HepG2 (cell line): ENCODE results near the gene SCRT2. TPM values are rescaled to one million over a fixed set of nuclear protein-coding genes. Genes with fewer than 3 reads are reported as not detected.
A peak's percentile ranks its signal among the peaks of the same experiment; 100 is the strongest.

Source experiments
- BRF2 ChIP-seq: sonication (generic); formaldehyde crosslinking; IDR thresholded peaks from 2 replicates; pipeline ENCODE4 v1.8.1; 2022; ENCODE audit warnings: mild to moderate bottlenecking, missing genetic modification reagents
- CBFB ChIP-seq: sonication (generic); formaldehyde crosslinking; IDR thresholded peaks from 2 replicates; pipeline ENCODE4 v1.4.0; 2020; ENCODE audit warnings: missing genetic modification reagents
- DR1 ChIP-seq: sonication (generic); formaldehyde crosslinking; IDR thresholded peaks from 2 replicates; pipeline ENCODE4 v1.8.0; 2021; ENCODE audit warnings: mild to moderate bottlenecking, missing genetic modification reagents, inconsistent platforms
- FOXA3 ChIP-seq: IDR thresholded peaks from 2 replicates; pipeline ENCODE4 v1.6.1; 2016; ENCODE audit warnings: missing genetic modification reagents, missing compliant biosample characterization
- KDM5B ChIP-seq: sonication (generic); formaldehyde crosslinking; IDR thresholded peaks from 2 replicates; pipeline ENCODE4 v1.4.0; 2020; ENCODE audit warnings: missing genetic modification reagents, mild to moderate bottlenecking, borderline replicate concordance
- MEIS1 ChIP-seq: sonication (generic); formaldehyde crosslinking; IDR thresholded peaks from 2 replicates; pipeline ENCODE4 v1.9.0; 2021; ENCODE audit warnings: mild to moderate bottlenecking, missing genetic modification reagents, moderate library complexity, borderline replicate concordance
- PHB2 ChIP-seq: fragments of 450-650 bp; IDR thresholded peaks from 2 replicates; pipeline ENCODE4 v1.6.1; 2018; ENCODE audit not compliant: partially characterized antibody
- PHF21A ChIP-seq: sonication (generic); formaldehyde crosslinking; IDR thresholded peaks from 2 replicates; pipeline ENCODE4 v1.5.0; 2020; ENCODE audit warnings: mild to moderate bottlenecking, missing genetic modification reagents
- RBAK ChIP-seq: sonication (generic); formaldehyde crosslinking; IDR thresholded peaks from 2 replicates; pipeline ENCODE4 v1.5.1; 2020; ENCODE audit warnings: mild to moderate bottlenecking, missing genetic modification reagents
- SMARCC2 ChIP-seq: fragments of 450-650 bp; IDR thresholded peaks from 2 replicates; pipeline ENCODE4 v1.6.1; 2017; ENCODE audit warnings: antibody characterized with exemption, mild to moderate bottlenecking
- SNAPC4 ChIP-seq: sonication (generic); formaldehyde crosslinking; IDR thresholded peaks from 2 replicates; pipeline ENCODE4 v1.4.0; 2020; ENCODE audit warnings: mild to moderate bottlenecking, missing genetic modification reagents
- TEAD2 ChIP-seq: sonication (generic); formaldehyde crosslinking; IDR thresholded peaks from 2 replicates; pipeline ENCODE4 v1.9.0; 2021; ENCODE audit warnings: missing genetic modification reagents
- XRCC5 ChIP-seq: fragments of 200-400 bp; formaldehyde crosslinking; optimal IDR thresholded peaks from 2 replicates; pipeline ENCODE3; 2017; ENCODE audit warnings: mild to moderate bottlenecking, low read length
- ZFP91 ChIP-seq: sonication (generic); formaldehyde crosslinking; IDR thresholded peaks from 2 replicates; pipeline ENCODE4 v1.9.0; 2022; ENCODE audit warnings: missing genetic modification reagents, mild to moderate bottlenecking, borderline replicate concordance
- ZNF17 ChIP-seq: sonication (generic); formaldehyde crosslinking; IDR thresholded peaks from 2 replicates; pipeline ENCODE4 v1.5.0; 2020; ENCODE audit warnings: mild to moderate bottlenecking, missing genetic modification reagents
- ZNF274 ChIP-seq: sonication (generic); formaldehyde crosslinking; IDR thresholded peaks from 2 replicates; pipeline ENCODE4 v1.5.1; 2020; ENCODE audit warnings: mild to moderate bottlenecking, missing genetic modification reagents
- ZNF546 ChIP-seq: sonication (generic); formaldehyde crosslinking; conservative IDR thresholded peaks from 2 replicates; pipeline ENCODE4 v1.8.1; 2023; ENCODE audit warnings: mild to moderate bottlenecking, missing genetic modification reagents
- ZNF607 ChIP-seq: sonication (generic); formaldehyde crosslinking; IDR thresholded peaks from 2 replicates; pipeline ENCODE4 v1.5.1; 2020; ENCODE audit warnings: missing genetic modification reagents, mild to moderate bottlenecking, borderline replicate concordance
- ZNF660 ChIP-seq: sonication (generic); formaldehyde crosslinking; IDR thresholded peaks from 2 replicates; pipeline ENCODE4 v1.5.1; 2020; ENCODE audit warnings: mild to moderate bottlenecking, low read depth, missing genetic modification reagents, borderline replicate concordance
- ZNF691 ChIP-seq: sonication (generic); formaldehyde crosslinking; IDR thresholded peaks from 2 replicates; pipeline ENCODE4 v1.4.0; 2020; ENCODE audit warnings: missing genetic modification reagents, low read depth, mild to moderate bottlenecking, borderline replicate concordance
- ZNF768 ChIP-seq: sonication (generic); formaldehyde crosslinking; IDR thresholded peaks from 2 replicates; pipeline ENCODE4 v1.4.0; 2020; ENCODE audit warnings: missing genetic modification reagents
- polyA plus RNA-seq, 8 experiments: library from polyadenylated mRNA; depleted of rRNA in 3 of 8; stranded (reverse) in 7 of 8; unstranded in 1 of 8; fragments of >200 nt; fragmentation: Illumina TruSeq in 4 of 8; extraction: Trizol in 4 of 8; gene quantifications; 2 replicates each; pipeline versions ENCODE4 v1.2.1 to v1.2.3, GENCODE V29; 2011 to 2016; ENCODE audit warnings: low read depth in 4 of 8, missing spikeins in 1 of 8, mixed read lengths in 1 of 8; ENCODE audit not compliant: insufficient read depth in 1 of 8
- total RNA-seq, 5 experiments: library from RNA; depleted of rRNA; stranded (reverse); fragments of >200 nt; fragmentation: Illumina TruSeq; extraction: Trizol; gene quantifications; 2 replicates each; pipeline ENCODE4 v1.2.3, GENCODE V29; 2016; ENCODE audit warnings: low read depth in 1 of 5

The SCRT2 gene
- total and polyA plus RNA-seq, 2 of the 13 experiments (the other 11 are each of a cell fraction or from before 2014, with no cell fraction given) = not detected

- TF ChIP-seq ZNF691 (CRISPR knock-in tag) (peak; percentile 46; the same call in 1 of the 2 replicates), ZNF274 (CRISPR knock-in tag) (0 out of 2 replicates have a peak, but pooled peaks have one; percentile 38), PHB2 (no peak), BRF2 (no peak), XRCC5 (no peak), ZFP91 (CRISPR knock-in tag) (peak; percentile 76), KDM5B (CRISPR knock-in tag) (peak; percentile 85; the same call in 1 of the 2 replicates), PHF21A (CRISPR knock-in tag) (peak; percentile 62), ZNF768 (peak; percentile 43; the same call in 1 of the 2 replicates), SMARCC2 (no peak), ZNF17 (CRISPR knock-in tag) (no peak), TEAD2 (CRISPR knock-in tag) (no peak), ZNF660 (CRISPR knock-in tag) (no peak), RBAK (no peak), ZNF546 (CRISPR knock-in tag) (peak; percentile 66; the same call in 1 of the 2 replicates), SNAPC4 (CRISPR knock-in tag) (no peak), FOXA3 (CRISPR knock-in tag) (peak; percentile 51; the same call in 1 of the 2 replicates), CBFB (CRISPR knock-in tag) (no peak), ZNF607 (0 out of 2 replicates have a peak, but pooled peaks have one; percentile 21), DR1 (no peak), MEIS1 (CRISPR knock-in tag) (peak; percentile 30; the same call in 1 of the 2 replicates)
Observed at GRCh38 chr20:642398-643174, 33.0 kb downstream of the SCRT2 start (continued).
